ENCODE measurements around the gene PLP1. TPM values are rescaled to one million over a fixed set of nuclear protein-coding genes. Genes with fewer than 3 reads are reported as not detected.

The PLP1 gene
- total RNA-seq, 2 experiments from 2014 or later = not detected

GRCh38 chrX:103783971-103784370 lies 7.3 kb downstream of the PLP1 start:
- DNase-seq = no peak
- H3K36me3 Mint-ChIP-seq = no peaks in the 10 kb centered on the region
- H3K4me3 Mint-ChIP-seq = no peak overlapping the region
- no peaks in the 10 kb centered on the region for H3K27me3 Mint-ChIP-seq
- intact Hi-C loops (cut with micrococcal nuclease) = no loop called here
- CTCF ChIA-PET = no interaction called here
- no peak overlapping the region for H3K27ac Mint-ChIP-seq
- POLR2A ChIA-PET = no interaction called here
- H3K9me3 Mint-ChIP-seq = no peaks in the 10 kb centered on the region
- no peaks in the 10 kb centered on the region for H3K4me1 Mint-ChIP-seq (ENCODE audit: low read depth)

GRCh38 chrX:103789004-103789403 lies 12.4 kb downstream of the PLP1 start:
- H3K36me3 Mint-ChIP-seq = no peaks in the 10 kb centered on the region
- H3K27ac Mint-ChIP-seq = no peak overlapping the region
- intact Hi-C loops (cut with micrococcal nuclease) = no loop called here
- no peaks in the 10 kb centered on the region for H3K9me3 Mint-ChIP-seq
- H3K4me1 Mint-ChIP-seq (ENCODE audit: low read depth) = no peaks in the 10 kb centered on the region
- CTCF ChIA-PET = interaction anchor here (1.3 kb wide), 1 partner anchor 14 kb away, joined by 3 read pairs; no protein-coding TSS in a partner anchor
- DNase-seq = no peak
- H3K4me3 Mint-ChIP-seq = no peak overlapping the region
- H3K27me3 Mint-ChIP-seq = peaks cover 3% of the 10 kb centered on the region
- POLR2A ChIA-PET = no interaction called here

- peaks cover 5% of the 10 kb centered on the region for H3K27me3 Mint-ChIP-seq
- no peak for DNase-seq
- POLR2A ChIA-PET = no interaction called here
- H3K9me3 Mint-ChIP-seq = no peaks in the 10 kb centered on the region
- H3K4me3 Mint-ChIP-seq = no peak overlapping the region
- intact Hi-C loops (cut with micrococcal nuclease) = no loop called here
- CTCF ChIA-PET = no interaction called here
- no peak overlapping the region for H3K27ac Mint-ChIP-seq
- H3K4me1 Mint-ChIP-seq (ENCODE audit: low read depth) = no peaks in the 10 kb centered on the region
- H3K36me3 Mint-ChIP-seq = no peaks in the 10 kb centered on the region
Measured at GRCh38 chrX:103791228-103791627, 14.6 kb downstream of the PLP1 start.

- POLR2A ChIA-PET = no interaction called here
- H3K36me3 Mint-ChIP-seq = no peaks in the 10 kb centered on the region
- CTCF ChIA-PET = interaction anchor here (0.7 kb wide), 1 partner anchor 69 kb away, joined by 6 read pairs; no protein-coding TSS in a partner anchor
- H3K9me3 Mint-ChIP-seq = no peaks in the 10 kb centered on the region
- no peak overlapping the region for H3K27ac Mint-ChIP-seq
- intact Hi-C loops (cut with micrococcal nuclease) = no loop called here
- no peak overlapping the region for H3K4me3 Mint-ChIP-seq
- H3K27me3 Mint-ChIP-seq = peaks cover 5% of the 10 kb centered on the region
- H3K4me1 Mint-ChIP-seq (ENCODE audit: low read depth) = no peaks in the 10 kb centered on the region
- no peak for DNase-seq
Measured at GRCh38 chrX:103791826-103792485, 15.3 kb downstream of the PLP1 start.

GRCh38 chrX:103792916-103793544 lies 16.4 kb downstream of the PLP1 start:
- peaks cover 5% of the 10 kb centered on the region for H3K27me3 Mint-ChIP-seq
- H3K9me3 Mint-ChIP-seq = no peaks in the 10 kb centered on the region
- H3K27ac Mint-ChIP-seq = no peak overlapping the region
- no peak overlapping the region for H3K4me3 Mint-ChIP-seq
- no peak for DNase-seq
- CTCF ChIA-PET = interaction anchor here (1.7 kb wide), 1 partner anchor 81 kb away, joined by 6 read pairs; no protein-coding TSS in a partner anchor
- intact Hi-C loops (cut with micrococcal nuclease) = no loop called here
- POLR2A ChIA-PET = no interaction called here
- H3K4me1 Mint-ChIP-seq (ENCODE audit: low read depth) = no peaks in the 10 kb centered on the region
- H3K36me3 Mint-ChIP-seq = no peaks in the 10 kb centered on the region

- ChIA-PET POLR2A (no interaction called here), CTCF (interaction anchor here (1.7 kb wide), 1 partner anchor 82 kb away, joined by 6 read pairs; no protein-coding TSS in a partner anchor)
- no peaks in the 10 kb centered on the region for H3K36me3 Mint-ChIP-seq
- H3K27ac Mint-ChIP-seq = no peak overlapping the region
- no peak for DNase-seq
- no peaks in the 10 kb centered on the region for H3K4me1 Mint-ChIP-seq (ENCODE audit: low read depth)
- H3K9me3 Mint-ChIP-seq = no peaks in the 10 kb centered on the region
- intact Hi-C loops (cut with micrococcal nuclease) = no loop called here
- no peak overlapping the region for H3K4me3 Mint-ChIP-seq
- peaks cover 5% of the 10 kb centered on the region for H3K27me3 Mint-ChIP-seq
Measured at GRCh38 chrX:103793545-103793940, 16.9 kb downstream of the PLP1 start.

GRCh38 chrX:103794119-103794518 lies 17.5 kb downstream of the PLP1 start:
- H3K27me3 Mint-ChIP-seq = peaks cover 5% of the 10 kb centered on the region
- H3K4me1 Mint-ChIP-seq (ENCODE audit: low read depth) = no peaks in the 10 kb centered on the region
- DNase-seq = no peak
- ChIA-PET CTCF (interaction anchor here (1.7 kb wide), 1 partner anchor 82 kb away, joined by 6 read pairs; no protein-coding TSS in a partner anchor), POLR2A (no interaction called here)
- no peak overlapping the region for H3K4me3 Mint-ChIP-seq
- no peaks in the 10 kb centered on the region for H3K36me3 Mint-ChIP-seq
- H3K9me3 Mint-ChIP-seq = no peaks in the 10 kb centered on the region
- intact Hi-C loops (cut with micrococcal nuclease) = no loop called here
- no peak overlapping the region for H3K27ac Mint-ChIP-seq

GRCh38 chrX:103797691-103798090 lies 21.1 kb downstream of the PLP1 start:
- CTCF ChIA-PET = no interaction called here
- no peak overlapping the region for H3K27ac Mint-ChIP-seq
- no peaks in the 10 kb centered on the region for H3K9me3 Mint-ChIP-seq
- no peak for DNase-seq
- peaks cover 4% of the 10 kb centered on the region for H3K27me3 Mint-ChIP-seq
- intact Hi-C loops (cut with micrococcal nuclease) = no loop called here
- no peak overlapping the region for H3K4me3 Mint-ChIP-seq
- peaks cover 11% of the 10 kb centered on the region for H3K4me1 Mint-ChIP-seq (ENCODE audit: low read depth)
- no peaks in the 10 kb centered on the region for H3K36me3 Mint-ChIP-seq
- POLR2A ChIA-PET = no interaction called here

- DNase-seq = no peak
- intact Hi-C loops (cut with micrococcal nuclease) = no loop called here
- CTCF ChIA-PET = no interaction called here
- H3K4me1 Mint-ChIP-seq (ENCODE audit: low read depth) = peaks cover 11% of the 10 kb centered on the region
- H3K27me3 Mint-ChIP-seq = peaks cover 1% of the 10 kb centered on the region
- no peaks in the 10 kb centered on the region for H3K9me3 Mint-ChIP-seq
- no peaks in the 10 kb centered on the region for H3K36me3 Mint-ChIP-seq
- H3K4me3 Mint-ChIP-seq = no peak overlapping the region
- no peak overlapping the region for H3K27ac Mint-ChIP-seq
- POLR2A ChIA-PET = no interaction called here
Measured at GRCh38 chrX:103800318-103800717, 23.7 kb downstream of the PLP1 start.

GRCh38 chrX:103805860-103806259 lies 29.2 kb downstream of the PLP1 start:
- intact Hi-C loops (cut with micrococcal nuclease) = no loop called here
- ChIA-PET CTCF (no interaction called here), POLR2A (no interaction called here)
- DNase-seq = no peak
- no peaks in the 10 kb centered on the region for H3K9me3 Mint-ChIP-seq
- peaks cover 13% of the 10 kb centered on the region for H3K4me1 Mint-ChIP-seq (ENCODE audit: low read depth)
- peaks cover 2% of the 10 kb centered on the region for H3K27me3 Mint-ChIP-seq
- H3K36me3 Mint-ChIP-seq = no peaks in the 10 kb centered on the region
- H3K27ac Mint-ChIP-seq = no peak overlapping the region
- no peak overlapping the region for H3K4me3 Mint-ChIP-seq

GRCh38 chrX:103806862-103807474 lies 30.3 kb downstream of the PLP1 start:
- no peaks in the 10 kb centered on the region for H3K9me3 Mint-ChIP-seq
- CTCF ChIA-PET = no interaction called here
- POLR2A ChIA-PET = no interaction called here
- H3K4me3 Mint-ChIP-seq = no peak overlapping the region
- H3K4me1 Mint-ChIP-seq (ENCODE audit: low read depth) = peaks cover 13% of the 10 kb centered on the region
- H3K27me3 Mint-ChIP-seq = peaks cover 2% of the 10 kb centered on the region
- H3K36me3 Mint-ChIP-seq = no peaks in the 10 kb centered on the region
- DNase-seq = no peak
- intact Hi-C loops (cut with micrococcal nuclease) = no loop called here
- H3K27ac Mint-ChIP-seq = no peak overlapping the region

- H3K9me3 Mint-ChIP-seq = no peaks in the 10 kb centered on the region
- no peaks in the 10 kb centered on the region for H3K36me3 Mint-ChIP-seq
- H3K27me3 Mint-ChIP-seq = peaks cover 10% of the 10 kb centered on the region
- intact Hi-C loops (cut with micrococcal nuclease) = no loop called here
- POLR2A ChIA-PET = no interaction called here
- H3K4me1 Mint-ChIP-seq (ENCODE audit: low read depth) = peaks cover 10% of the 10 kb centered on the region
- DNase-seq = no peak
- H3K27ac Mint-ChIP-seq = no peak overlapping the region
- H3K4me3 Mint-ChIP-seq = no peak overlapping the region
- CTCF ChIA-PET = interaction anchor here (0.6 to 1.2 kb wide), 4 partner anchors 27 to 279 kb away, joined by 3 to 6 read pairs (median 3); no protein-coding TSS in a partner anchor
Measured at GRCh38 chrX:103811858-103812257, 35.2 kb downstream of the PLP1 start.
